ENCODE measurements around the gene UAP1L1.

GRCh38 chr9:137062384-137062783 lies 14.9 kb upstream of the UAP1L1 start:
- TF ChIP-seq CTCF (IDR thresholded peaks at IDR 0.05) (no peak), POLR2A (IDR thresholded peaks at IDR 0.05) (no peak)
